HG03354 (cell line): Measurements from ENCODE around the gene LIN28A.

ENCODE experiments used
- ATAC-seq: cut with Tn5 transposase; IDR thresholded peaks from one replicate; pipeline ENCODE4 v1.9.1; 2021; ENCODE audit warnings: mild to moderate bottlenecking; ENCODE audit not compliant: unreplicated experiment, poor library complexity, severe bottlenecking

Gene LIN28A

DNA sequence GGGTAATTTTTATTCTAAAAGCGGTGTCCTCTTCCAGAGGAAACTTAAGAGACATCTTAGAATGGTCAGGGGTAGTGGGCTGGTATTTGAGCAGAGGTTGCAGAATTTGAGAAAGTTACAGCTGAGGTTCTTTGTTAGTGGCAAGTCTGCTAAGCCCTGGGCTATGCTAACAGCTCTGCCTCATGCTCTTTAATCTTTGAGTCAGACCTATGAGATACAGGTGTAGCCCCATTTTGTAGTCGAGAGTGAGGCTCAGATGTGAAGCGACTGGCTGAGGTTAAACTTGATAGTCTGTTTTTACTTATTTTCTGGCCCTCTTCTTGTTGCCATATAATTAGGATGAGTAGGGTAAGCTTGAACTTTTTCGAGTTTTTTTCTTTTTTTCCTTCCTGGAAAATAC lies 66.3 kb downstream of the LIN28A start:
- no peak for ATAC-seq

DNA sequence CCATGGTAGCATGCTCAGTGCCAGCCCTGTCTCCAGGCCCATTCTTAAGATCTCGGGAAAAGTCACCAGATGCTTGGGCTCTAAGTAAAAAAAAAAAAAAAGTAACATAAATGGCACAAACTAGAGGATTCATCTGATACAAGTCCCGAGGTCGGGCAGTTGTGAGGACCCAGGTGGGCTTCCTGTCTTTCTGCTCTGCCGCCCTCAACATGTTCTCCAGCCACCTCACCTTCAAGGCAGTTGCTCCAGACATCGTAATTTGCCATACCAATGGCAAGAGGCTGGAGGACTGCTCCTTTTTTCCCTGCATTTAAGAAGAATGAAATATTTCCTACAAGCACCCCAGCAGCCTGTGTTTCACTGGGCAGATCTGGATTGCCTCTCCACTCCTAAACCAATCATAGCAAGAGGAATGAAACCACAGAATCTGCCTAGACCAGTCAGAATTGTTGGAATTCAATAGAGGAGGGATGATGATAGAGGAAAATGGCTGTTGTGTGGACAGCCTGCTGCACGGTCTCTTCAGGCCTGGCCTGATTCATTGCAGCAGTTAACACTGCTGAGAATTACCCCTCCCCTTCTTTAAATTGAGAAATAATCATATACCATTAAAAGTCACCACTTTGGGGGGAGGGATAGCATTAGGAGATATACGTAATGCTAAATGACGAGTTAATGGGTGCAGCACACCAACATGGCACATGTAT lies 67.0 kb downstream of the LIN28A start:
- no peak for ATAC-seq

DNA sequence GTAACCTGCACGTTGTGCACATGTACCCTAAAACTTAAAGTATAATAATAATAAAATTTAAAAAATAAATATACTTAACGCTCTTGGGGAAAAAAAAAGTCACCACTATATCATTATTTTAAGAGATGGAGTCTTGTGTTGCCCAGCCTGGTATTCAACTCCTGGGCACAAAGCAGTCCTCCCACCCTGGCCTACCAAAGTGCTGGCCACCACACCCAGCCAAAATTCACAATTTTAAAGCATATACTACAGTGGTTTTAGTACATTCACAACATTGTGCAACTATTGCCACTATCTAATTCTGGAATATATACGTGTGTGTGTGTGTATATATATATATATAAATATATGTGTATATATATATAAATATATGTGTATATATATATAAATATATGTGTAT lies 67.5 kb downstream of the LIN28A start:
- ATAC-seq: no peak

DNA sequence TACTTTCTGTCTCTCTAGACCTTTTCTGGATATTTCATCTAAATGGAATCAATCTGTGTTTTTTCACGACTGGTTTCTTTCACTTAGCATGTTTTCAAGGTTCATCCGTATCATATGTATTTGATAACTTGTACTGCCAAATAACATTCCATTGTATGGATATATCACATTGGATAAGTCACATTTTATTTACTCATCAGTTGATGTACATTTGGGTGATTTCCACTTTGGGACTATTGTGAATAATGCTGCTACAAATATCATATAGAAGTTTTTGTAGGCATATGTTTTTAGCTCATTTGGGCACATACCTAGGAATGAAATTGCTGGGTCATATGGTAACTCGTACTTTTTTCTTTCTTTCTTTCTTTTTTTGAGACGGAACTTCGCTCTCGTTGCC lies 68.4 kb downstream of the LIN28A start:
- no peak for ATAC-seq
